A673 (cell line): ENCODE results near the gene F3.
A peak's percentile ranks its signal among the peaks of the same experiment; 100 is the strongest.

Experiments
- EZH2 ChIP-seq: fragments of 200-600 bp; sonication (generic); IDR thresholded peaks from 2 replicates; pipeline ENCODE4 v1.6.1; 2017; ENCODE audit warnings: borderline replicate concordance, low read depth, mild to moderate bottlenecking, mixed read lengths, antibody characterized with exemption, low read length; ENCODE audit not compliant: poor library complexity, severe bottlenecking
- TF ChIP-seq, protein P1 (sequence below): fragments of 300-800, 200-600 bp; sonication (generic); conservative IDR thresholded peaks from 2 replicates; pipeline ENCODE4 v1.5.1; 2017; ENCODE audit warnings: low read depth, mild to moderate bottlenecking, antibody characterized with exemption, low read length, moderate library complexity, mixed read lengths

DNA sequence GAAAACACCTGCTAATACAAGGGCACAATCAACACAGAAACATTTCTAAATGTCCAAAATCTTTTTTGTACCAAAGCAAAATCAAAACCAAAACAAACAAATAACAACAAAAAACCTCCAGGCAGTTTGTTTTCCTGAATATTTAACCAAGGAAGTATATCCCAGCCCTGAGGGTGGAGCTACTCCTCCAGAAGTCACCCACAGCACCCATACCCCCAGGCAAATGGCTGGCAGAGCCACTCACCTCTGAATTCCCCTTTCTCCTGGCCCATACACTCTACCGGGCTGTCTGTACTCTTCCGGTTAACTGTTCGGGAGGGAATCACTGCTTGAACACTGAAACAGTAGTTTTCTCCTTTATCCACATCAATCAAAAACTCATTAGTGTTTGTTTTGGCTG is 9.5 kb downstream of the F3 start:
- TF ChIP-seq, protein P1, sequence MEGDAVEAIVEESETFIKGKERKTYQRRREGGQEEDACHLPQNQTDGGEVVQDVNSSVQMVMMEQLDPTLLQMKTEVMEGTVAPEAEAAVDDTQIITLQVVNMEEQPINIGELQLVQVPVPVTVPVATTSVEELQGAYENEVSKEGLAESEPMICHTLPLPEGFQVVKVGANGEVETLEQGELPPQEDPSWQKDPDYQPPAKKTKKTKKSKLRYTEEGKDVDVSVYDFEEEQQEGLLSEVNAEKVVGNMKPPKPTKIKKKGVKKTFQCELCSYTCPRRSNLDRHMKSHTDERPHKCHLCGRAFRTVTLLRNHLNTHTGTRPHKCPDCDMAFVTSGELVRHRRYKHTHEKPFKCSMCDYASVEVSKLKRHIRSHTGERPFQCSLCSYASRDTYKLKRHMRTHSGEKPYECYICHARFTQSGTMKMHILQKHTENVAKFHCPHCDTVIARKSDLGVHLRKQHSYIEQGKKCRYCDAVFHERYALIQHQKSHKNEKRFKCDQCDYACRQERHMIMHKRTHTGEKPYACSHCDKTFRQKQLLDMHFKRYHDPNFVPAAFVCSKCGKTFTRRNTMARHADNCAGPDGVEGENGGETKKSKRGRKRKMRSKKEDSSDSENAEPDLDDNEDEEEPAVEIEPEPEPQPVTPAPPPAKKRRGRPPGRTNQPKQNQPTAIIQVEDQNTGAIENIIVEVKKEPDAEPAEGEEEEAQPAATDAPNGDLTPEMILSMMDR: 0 out of 2 replicates have a peak, but pooled peaks have one; percentile 28
- no peak for TF ChIP-seq EZH2
